Measurements from ENCODE around the gene MDK.

MDK gene

DNA sequence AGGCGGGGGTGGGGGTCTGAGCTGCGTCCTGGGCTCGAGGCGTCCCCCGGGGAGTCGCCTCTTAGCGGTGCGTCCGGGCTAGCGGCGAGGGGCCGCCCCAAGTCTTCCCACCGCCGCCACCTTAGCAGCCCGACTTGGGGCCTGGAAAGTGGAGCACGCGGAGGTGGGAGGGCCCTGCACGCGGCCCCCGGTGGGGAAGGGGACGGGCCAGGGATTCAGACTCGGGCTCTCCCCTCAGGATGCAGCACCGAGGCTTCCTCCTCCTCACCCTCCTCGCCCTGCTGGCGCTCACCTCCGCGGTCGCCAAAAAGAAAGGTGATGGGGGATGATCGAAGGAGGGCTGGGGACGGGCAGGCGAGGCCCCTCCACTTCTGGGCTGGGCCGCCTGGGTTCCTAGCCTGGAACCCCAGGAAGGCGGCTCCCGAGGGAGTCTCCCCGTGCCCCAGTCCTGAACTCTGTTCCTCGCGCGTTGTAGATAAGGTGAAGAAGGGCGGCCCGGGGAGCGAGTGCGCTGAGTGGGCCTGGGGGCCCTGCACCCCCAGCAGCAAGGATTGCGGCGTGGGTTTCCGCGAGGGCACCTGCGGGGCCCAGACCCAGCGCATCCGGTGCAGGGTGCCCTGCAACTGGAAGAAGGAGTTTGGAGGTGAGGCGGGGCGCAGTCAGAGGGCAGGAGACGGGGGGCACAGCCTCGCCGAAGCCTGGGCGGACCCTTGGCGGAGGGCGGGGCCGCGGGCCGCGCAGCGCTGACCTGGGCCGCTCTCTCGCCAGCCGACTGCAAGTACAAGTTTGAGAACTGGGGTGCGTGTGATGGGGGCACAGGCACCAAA is 563 bp downstream of the MDK start:
- no peak for DNase-seq (ENCODE audit: low read depth in 3 of 3, low spot score in 1 of 3)

DNA sequence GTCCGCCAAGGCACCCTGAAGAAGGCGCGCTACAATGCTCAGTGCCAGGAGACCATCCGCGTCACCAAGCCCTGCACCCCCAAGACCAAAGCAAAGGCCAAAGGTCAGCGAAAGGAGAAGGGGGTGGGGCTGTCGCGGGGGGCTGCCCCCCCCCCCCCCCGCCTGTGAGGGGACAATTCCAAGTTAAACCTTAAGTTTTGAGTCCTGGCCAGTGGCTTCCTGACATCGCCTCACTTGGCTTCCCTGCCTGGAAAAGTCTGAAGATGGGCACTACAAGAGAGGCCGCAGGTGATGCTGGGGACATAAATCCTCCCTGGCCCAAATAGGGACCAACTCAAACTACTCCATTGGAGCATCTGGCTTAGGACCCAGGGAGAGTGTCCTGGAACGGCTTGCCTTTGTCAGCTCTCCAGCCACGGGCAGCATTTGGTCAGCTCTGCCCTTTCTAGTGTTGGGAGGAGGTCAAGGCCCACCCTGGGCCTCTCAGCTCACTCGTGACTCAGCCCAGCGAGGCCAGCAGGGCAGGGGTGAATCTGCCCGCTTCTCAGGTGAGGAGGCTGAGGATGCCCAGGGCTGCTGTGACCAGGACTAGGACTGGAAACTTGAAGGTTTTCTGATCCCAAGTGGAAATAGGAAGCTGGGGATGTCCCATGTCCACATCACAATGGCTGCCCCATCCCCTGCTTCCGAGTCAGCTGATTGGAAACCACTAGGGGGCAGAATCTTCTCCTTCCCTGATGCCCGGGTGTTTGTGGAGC is 1.4 kb downstream of the MDK start:
- DNase-seq (ENCODE audit: low read depth in 3 of 3, low spot score in 1 of 3): no peak

DNA sequence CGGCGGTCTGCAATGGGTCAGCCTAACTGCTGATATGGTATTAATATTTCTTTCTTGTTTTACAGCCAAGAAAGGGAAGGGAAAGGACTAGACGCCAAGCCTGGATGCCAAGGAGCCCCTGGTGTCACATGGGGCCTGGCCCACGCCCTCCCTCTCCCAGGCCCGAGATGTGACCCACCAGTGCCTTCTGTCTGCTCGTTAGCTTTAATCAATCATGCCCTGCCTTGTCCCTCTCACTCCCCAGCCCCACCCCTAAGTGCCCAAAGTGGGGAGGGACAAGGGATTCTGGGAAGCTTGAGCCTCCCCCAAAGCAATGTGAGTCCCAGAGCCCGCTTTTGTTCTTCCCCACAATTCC is 1.9 kb downstream of the MDK start:
- no peak for DNase-seq (ENCODE audit: low read depth in 3 of 3, low spot score in 1 of 3)

DNA sequence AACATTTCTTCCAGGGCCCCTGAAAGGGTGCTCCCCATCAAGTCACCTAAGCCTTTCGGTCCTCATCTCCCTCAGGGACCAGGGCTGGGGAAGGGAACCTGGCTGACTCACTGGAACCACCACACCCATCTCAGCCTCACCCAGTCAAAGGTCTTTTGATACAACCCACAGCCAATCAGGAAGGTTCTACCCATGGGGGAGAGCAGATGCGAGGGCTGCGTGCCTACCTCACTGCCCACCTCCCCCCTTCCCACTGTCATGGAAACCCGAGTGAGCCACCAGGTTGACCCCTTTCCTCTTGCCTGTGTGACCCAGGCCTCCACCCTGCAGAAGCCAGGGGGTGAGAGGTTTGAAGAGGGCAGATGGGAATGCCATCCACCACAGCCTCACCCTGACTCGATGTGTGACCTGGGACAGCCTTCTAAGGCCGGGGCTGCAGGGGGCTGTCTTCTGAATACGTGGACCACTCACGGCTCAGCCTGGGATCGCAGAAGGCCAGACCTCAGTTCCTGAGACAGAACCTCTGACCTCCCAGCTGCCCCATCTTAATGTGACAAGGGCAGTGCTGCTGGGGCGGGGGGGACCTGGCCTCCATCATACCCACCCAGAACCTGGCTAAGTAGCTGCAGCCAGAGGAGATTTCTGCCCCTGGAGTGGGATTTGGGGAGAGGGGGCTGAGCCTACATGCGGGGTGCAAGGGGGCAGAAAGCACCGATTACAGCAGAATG is 2.7 kb downstream of the MDK start:
- DNase-seq (ENCODE audit: low read depth in 3 of 3, low spot score in 1 of 3): no peak

DNA sequence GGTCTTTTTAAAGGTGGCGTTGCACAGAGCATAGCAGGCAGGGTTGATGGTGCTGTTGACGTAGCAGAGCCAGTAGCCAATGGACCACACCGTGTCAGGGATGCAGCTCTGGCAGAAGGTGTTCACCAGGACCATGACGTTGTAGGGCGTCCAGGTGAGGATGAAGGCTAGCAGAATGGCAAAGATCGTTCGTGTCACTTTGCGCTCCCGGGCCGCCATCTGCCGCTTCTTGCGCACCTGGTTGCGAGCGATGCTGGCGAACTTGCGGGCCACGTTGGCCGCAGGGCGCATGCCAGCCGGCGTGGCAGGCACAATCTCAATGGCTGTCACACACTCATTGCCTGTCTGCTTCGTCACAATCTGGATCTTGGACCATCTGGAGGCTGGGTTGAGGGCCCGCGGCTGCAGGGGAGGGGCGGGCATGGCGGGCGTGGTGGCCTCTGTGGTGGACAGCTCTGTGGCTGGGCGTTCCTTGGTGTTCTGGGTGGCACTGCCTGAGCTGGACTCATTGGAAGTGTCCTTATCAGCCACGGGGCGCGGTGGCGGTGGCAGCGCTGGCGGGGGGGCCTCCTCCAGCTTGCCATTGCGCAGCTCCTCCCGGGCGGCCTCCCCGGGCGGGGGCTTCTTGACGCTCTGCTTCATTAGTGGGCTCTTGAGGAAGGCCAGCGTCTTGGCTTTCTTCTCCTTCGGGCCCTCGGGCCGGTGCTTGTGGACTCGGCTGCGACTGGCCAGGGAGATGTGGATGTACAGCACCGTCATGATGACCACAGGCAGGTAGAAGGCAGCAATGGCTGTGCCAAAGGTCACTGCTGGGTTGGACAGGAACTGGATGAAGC is 3.9 kb downstream of the MDK start:
- no peak for DNase-seq (ENCODE audit: low read depth in 3 of 3, low spot score in 1 of 3)

DNA sequence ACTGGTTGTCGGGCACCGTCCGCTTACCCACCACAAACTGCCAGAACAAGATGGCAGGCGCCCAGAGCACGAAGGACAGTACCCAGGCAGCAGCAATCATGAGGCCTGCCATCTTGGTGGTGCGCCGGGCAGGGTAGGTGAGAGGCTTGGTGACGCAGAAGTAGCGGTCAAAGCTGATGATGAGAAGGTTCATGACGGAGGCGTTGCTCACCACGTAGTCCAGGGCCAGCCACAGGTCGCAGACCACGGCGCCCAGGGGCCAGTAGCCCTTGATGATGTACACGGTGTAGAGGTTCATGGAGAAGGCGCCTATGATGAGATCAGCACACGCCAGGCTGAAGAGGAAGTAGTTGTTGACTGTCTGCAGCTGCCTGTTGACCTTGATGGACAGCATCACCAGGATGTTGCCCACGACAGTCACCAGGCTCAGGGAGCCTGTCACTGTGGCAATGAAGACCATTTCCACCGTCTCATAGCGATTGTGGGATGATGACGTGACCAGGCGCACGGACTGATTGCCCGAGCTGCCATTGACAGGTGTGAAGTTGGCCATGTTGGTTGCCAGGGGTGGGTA is 4.6 kb downstream of the MDK start:
- DNase-seq (ENCODE audit: low read depth in 3 of 3, low spot score in 1 of 3): no peak

DNA sequence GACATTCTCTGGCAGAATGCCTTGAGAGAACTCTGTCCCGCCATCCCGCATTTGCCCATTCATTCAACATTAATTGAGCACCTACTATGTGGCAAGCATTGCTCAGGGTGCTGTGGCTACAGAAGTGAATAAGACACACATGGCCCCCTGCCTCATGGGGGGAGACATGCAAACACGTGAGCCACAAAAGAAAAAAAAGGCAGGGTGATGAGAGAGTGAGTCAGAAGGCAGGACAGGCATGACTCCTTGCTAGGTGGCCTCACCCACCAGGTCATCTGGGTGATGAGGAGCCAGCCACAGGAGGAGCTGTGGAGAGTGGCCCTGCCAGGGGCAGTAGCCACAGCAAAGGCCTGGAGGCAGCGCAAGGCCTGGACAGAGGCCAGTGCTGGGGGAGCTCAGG is 5.2 kb downstream of the MDK start:
- no peak for DNase-seq (ENCODE audit: low read depth in 3 of 3, low spot score in 1 of 3)

DNA sequence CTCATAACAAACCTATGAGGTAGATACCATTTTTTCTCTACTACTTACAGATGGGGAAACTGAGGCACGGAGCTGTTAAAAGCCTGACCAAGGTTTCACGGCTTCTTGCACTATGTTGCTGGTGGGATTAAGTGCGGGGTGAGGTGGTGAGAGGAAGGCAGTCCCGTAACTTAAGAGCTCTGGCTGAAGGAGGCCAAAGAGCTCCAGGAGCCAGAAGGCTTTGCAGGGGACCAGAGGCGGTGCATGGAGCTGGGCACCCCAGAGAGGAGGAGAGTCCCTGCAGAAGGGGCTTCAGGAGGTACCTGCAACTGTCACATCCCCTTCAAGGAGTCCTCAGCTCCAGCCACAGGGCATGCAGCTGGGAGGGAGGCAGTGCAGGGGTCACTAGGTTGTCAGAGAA is 6.0 kb downstream of the MDK start:
- DNase-seq (ENCODE audit: low read depth in 3 of 3, low spot score in 1 of 3): no peak

DNA sequence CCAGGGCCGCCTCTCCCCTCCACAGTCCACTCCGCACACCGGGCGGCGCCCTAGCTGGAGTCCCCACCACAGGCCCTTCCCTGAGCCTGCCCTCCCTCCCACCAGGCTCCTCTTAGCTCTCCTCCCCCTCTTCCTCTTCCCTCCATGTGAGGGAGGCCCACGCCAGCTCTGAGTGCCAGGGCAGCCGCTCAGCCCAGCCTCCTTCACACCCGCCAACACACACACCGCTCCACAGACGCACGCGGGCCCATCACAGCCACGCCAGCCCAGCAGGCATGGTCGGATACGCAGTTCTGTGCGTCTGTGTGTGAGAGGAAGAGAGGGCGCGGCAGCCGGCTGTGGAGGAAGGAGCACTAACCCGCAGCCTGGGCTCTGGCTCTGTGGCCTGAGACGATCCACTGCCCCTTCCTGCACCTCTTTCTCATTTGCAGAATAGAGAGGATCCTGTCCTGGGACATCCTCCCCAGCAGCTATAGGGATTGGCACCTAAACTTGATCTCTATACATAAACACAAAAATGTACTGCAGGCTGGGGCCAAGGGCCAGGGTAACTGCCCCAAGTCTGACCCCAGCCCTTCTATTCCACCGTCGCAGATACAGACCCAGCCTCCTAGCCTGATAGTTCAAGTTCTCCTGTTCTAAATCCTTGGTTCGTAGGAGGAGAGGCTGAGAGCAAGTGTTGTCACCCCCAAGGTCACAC is 6.6 kb downstream of the MDK start:
- no peak for DNase-seq (ENCODE audit: low read depth in 3 of 3, low spot score in 1 of 3)

DNA sequence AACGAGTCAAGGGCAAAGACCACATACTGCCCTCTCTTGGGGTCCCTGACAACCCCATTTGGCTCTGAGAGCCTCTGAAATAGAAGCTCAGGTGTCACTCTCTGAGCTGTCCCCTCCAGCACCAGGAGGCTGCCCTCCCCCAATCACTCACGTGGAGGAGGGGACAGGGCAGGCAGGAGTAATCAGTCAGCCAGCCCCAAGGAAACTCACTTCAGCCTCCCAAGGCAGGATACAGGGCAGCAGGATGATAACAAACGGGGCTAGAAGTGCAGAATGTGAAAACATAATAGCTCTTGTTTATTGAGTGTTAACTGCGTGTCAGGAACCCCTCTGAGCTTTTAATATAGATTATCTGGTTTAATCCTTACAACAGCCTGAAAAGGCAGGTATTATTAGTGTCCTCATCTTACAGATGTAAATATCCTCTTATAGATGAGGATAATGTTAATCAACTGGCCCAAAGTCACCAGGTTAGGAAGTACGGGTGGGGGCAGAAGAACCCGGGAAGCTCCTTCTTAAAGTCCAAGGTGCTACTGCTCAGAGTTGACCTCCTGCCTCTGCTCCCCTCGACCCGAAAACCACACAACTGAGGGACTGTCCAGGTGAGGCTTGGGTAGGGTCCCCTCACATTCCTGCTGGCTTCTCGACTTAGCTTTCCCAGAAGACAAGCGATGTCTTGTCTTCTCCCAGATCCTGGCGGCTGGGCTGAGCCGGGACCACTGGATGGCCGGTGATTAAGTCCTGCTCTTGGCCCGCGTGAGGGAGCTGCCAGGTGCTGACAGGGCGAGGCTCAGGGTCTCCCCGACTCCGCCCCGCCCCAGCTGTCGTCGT is 7.4 kb downstream of the MDK start:
- no peak for DNase-seq (ENCODE audit: low read depth in 3 of 3, low spot score in 1 of 3)

DNA sequence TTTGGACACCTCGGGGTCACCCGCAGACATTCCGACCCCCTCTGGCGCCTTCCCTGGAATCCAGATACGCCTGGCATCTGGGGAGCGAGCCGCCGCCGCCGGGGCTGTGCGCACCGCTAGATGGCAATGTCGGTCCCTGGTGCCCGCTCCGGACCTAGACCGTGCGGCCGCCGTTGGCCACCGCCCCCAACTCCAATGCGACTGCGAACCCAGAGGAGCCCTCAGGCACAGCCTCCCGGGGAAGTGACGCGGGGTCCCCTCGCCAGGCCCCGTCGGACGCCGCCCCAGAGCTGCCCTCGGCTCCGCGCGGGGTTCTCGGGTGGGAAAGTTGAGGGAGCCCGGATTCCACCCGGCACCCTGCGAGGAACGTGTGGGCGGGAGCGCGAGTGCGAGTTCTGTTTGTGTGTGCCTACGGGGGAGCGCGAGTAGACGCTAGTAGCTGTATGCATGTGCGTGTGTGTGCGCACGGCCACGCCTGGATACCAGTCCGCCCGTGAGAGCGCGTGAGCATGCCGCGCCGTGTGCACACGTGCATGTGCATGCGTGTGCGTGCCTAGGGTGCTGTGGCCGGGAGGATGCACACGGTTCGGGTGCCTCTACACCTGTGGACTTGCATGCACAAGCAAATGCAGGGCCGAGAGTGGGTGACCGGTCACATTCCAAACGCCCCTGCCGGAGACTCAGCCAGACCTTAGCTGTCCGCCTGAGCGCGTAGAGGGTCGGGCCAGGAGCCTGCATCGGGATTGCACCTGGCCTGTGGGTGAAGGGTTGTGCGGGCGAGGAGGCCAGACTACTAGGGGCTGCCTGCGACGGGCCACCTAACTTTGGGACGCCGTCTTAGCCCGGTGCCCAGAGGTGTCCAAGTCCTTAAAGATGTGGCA is 8.2 kb downstream of the MDK start:
- DNase-seq (ENCODE audit: low read depth in 3 of 3, low spot score in 1 of 3): peak in 1 of 3 donors; percentile 37

DNA sequence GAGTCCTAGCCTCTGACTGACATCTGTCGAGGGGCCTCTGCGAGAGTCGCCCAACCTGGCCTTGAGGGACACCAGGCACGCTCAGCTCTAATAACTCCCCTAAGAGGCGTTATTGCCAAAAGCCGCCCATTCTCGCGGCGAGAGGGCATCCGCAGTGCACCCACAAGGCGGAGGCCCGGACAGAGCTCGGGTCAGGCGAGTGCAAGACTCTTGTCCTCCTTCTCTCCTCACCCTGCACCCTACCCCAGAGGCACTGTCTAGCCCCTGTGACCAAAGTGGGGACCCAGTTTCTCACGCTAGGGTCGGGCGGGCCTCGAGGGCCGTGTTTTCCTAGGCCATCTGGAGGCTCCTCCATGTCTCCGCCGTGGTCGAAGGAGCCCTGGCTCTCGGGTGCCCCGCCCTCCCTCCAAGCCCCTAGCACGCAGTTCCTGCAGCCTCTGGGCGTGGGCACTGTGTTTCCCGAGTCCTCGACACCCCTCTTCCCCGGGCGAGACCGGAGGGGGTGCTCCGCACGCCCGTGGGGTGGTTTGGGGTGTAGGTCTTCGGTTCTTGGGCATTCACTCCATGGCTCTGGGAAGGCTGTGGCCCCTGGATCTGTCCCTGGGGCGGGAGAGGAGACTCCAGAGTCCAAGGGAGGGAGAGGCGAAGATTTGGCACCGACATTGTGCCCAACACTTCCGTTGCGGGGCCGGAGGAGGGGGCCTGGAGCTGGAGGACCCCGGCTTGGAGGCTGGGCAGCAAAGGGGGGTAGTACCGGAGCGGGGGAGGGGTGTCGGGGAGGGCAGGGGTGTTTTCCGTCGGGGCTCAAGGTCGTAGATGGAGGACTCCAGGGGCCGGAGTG is 9.1 kb downstream of the MDK start:
- no peak for DNase-seq (ENCODE audit: low read depth in 3 of 3, low spot score in 1 of 3)

DNA sequence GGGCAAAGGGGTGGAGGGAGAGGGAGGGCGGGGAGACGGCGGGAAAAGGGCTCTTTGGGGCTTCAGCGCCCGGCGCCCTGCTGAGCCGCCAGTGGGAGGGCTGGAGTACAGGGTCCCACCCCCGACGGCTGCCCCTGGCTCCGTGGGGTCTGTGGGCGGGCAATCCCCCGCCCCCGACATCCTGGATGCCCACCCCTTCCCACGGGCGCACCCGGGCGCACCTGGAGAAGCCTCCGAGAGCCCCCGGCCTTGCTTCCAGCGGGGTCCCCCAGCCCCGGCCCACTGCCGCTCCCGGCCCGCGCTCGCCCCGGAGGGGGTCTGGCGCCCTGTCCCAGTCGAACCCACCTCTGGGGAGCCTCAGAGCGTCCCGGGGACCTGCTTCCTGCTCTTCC is 9.7 kb downstream of the MDK start:
- no peak for DNase-seq (ENCODE audit: low read depth in 3 of 3, low spot score in 1 of 3)

DNA sequence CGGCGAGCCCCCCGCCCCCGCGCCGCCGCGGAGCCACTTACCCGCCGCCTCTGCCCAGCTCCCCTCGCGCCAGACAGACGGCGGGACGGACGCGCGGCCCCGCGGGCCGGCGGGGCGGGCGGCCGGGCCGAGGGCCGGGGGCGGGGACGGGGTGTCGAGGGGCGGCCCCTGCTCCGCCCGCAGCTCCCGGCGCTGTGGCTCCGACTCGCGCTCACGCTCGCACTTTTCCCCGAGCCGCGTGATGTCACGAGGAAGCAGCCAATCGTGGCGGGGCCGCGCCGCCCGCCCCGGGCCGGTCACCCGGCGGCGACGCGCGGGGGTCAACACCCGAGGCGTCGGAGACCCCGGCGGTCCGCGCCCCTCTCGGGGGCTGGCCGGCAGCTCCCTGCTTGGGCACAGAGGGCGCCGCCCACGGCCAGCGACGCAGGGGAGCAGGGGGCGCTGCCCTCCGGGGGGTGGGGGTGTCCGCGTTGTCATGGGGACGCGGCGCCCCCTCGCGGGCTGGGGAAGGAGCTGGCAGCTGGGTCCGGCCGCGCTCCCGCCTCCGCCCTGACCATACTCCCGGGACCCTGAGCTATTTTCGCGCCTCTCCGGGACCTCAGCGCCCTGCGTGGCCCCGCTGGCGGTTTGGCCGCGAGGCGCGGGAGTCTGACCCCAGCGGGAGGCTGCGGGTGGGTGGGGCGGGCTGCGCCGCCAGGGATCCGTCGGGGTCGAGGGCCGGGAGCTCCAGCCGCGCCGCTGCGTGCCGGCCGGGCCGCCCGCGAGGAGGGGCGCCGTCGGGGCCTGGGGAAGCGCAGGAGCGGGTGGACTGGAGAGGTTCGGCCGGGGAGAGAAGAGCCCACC is 10.3 kb downstream of the MDK start, which contains the start of gene CHRM4:
CHRM4 (minus strand) TSS at position 199 of the 843 bp plus-strand sequence. CDS start 5,219 bp downstream, outside the sequence.
- no peak for DNase-seq (ENCODE audit: low read depth in 3 of 3, low spot score in 1 of 3)

DNA sequence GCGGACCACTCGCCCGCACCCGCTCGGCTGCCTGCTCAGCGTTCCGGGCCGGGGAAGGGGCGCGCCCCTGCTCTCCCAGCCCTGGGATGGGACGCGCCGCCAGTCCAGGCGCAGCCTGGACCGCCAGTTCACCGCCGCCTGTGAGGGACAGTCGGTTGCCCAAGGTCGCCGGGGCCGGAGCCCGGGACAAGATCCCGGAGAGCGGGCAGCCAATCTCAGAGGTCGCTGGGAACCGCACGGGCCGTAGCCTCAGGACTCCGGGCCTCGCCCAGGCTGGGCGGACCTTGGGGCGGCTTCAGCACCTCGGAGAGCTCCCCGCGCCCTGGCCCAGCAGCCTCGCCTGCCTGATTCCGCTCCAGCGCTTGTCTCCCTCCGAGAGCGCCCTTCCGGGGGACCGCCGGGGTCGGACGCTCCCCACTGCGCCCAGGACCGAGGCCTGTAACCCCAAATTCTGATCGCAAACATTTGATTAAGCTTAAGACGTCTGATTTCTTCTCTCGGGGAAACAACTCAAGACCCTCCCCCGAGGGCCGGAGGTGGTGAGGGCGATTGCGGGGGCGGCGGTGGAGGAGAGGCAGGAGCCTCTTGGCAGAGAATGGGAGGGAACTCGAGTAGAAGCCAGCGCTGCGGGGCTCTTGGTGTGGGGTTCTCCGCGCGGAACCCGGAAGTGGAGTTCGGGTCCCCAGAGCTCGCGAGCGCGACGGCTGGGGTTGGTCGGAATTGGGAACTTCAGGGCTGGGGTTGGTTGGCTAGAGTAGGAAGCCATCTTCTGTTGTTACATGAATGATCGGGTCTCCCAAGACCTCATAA is 11.2 kb downstream of the MDK start:
- peak; percentile 27 to 67 (median 47) for DNase-seq (ENCODE audit: low read depth in 3 of 3, low spot score in 1 of 3)

DNA sequence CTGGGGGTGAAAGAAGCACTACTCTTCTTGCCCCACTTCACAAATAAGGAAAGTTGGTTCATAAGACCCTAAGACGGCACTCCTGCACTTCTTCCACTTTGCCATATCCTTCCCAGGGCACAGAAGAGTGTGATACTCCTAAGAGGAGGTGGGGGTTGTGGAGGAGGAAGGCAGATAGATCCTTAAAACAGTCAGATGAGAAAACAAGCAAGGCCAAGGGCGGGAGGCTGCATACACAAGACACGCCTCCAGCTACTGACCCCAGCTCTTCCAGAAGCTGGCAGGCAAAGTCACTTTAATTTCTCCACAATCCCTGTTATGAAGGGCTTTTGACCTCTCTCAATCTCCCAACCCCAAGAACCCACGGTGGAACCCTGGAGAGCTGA is 11.8 kb downstream of the MDK start:
- DNase-seq (ENCODE audit: low read depth in 3 of 3, low spot score in 1 of 3): no peak
